SKM-1 treated with dmso at 0.1 percent for 144 hours (cell line): Measurements from ENCODE around the gene KIF5C.

Experiments
- DNase-seq: peaks from one replicate; lab custom pipeline; 2025; ENCODE audit not compliant: unreplicated experiment; lab: John Stamatoyannopoulos, UW

The KIF5C gene

DNA sequence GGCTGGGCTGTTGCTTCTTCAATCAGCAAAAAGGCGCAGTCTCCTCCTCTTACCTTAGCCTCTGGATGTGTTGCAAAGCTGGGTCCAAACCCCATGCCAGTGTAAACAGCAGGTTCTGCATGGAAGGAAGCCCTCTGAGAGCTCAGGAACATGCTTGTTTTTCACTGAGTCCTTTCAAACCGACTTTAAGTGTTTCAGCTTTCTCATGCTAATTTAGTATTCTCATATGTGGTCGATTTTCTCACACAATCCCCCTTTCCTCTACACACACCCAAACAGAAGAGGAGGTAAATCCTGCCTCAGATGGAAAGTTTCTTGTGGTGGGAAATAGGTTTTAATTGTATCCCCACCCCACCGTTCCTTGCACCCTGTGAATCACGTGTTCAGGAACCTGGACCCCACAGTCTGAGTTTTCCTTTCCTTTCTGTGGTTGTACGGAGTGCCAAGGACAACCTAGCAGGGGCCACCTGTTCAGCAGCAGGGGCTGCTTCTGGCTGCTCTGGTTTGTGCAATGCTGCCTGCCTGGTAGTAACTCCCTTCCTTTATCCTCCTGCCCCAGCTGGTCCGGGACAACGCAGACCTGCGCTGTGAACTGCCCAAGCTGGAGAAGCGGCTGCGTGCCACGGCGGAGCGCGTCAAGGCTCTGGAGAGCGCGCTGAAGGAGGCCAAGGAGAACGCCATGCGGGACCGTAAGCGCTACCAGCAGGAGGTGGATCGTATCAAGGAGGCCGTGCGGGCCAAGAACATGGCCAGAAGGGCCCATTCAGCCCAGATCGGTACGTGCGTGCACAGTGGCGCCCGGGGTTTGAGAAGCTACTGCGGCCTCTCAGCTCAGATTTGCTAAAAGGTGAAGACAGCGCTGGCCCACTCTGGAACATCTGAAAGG lies 134.8 kb downstream of the KIF5C start:
- no peak for DNase-seq

DNA sequence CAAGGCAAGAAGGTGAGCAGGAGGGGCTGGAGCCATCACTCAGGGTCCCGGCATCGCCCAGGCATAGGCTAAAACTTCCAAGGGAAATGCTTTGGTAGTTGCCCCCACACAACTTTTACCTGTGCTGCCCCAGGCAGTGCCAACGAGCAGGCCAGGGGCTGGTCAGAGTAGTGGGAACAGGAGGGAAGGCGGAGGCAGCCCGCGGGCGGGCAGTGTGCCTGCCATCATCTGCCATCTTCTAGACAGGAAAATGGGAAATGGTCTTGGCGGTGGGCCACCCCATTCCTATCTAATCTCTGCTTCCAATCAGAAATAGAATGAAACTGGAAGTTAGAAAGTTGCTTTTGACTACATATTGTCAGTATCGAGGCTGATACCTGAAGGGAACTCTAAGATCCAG lies 137.5 kb downstream of the KIF5C start:
- DNase-seq = no peak

DNA sequence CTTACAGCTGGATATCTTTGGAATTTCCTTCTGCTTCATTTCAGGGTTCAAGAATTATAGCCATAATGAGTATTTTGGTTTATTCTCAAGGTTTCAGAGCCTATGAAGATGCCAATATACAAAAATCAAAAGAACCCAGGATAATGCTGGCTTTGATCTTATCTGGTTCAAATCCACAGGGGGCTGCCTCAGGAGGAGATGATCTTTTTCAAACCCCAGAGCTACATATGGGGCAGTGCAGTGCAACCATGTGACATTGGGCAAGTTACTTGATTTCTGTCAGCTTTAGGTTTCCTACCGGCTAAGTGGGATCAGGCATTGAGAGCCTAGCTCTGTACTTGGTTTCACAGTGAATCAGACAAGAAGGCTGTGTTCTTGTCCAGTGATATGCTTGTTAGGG lies 140.5 kb downstream of the KIF5C start:
- DNase-seq = no peak

DNA sequence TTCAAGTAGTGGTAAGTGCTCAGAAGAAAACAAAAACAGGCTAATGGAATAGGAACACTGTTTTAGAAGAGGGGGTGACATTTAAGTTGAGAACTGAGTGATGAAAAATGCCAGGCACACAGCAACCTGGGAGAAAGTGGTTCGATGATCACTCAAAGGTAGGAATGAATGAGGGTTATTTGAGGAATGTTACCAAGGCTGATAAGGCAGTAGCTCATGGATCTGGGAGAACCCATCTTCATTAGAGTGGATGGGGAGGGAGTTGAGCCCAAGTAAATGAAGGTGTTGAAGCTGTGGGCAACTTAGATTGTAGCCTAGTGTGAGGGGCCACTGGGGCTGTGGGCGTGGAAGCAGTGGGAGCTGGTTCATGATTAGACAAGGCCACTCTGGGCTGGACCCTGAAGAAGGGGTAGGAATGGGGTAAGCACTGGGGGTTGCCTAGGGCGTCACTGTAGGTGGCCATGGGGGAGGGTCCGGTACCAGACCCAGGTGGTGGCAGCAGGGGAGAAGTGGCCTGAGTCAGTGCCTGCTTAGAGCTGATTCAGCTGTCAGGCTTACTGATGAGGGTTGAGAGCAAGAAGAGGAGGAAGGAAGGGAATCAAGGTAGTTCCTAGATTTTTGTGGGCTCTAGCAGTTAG lies 141.0 kb downstream of the KIF5C start:
- DNase-seq = no peak

DNA sequence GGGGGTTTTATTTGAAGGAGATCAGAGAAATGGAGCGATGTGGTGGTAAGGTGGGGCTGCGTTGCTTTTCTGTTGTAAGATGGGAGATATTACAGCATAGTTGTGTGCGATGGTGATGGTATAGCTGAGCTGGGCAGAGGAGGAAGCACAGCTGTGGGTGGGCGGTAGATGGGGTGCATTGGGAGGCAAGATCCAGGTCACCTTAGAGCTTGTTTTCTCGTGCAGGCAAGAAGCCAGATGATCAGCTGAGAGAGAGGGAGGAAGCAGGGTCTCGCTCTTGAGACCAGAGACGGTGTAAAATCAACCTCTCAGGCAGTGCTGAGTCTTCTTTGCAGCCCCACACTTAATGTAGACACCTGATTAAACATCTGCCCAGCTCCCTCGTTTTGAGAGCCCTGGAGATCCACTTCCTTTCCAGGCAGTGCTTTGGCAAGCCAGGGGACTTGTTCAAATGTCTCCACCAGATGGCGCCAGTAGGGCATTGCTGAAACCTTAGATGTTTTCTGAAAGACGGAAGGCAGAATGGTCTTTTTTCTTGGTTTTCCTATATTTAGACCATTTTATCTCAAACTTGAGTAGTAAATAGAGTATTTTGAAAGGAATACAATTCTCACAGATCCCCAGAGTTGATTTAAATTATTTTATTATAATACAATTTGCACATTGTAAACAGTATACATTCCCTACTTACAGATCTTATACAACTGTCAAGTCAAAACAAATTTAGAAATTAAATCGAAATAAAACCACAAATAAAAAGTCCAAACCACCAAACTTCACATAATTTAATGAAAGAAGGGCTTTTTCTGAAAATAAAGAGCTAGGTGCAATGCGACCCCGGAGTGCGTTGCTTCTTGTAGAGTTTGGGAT lies 142.3 kb downstream of the KIF5C start:
- peak; percentile 79 for DNase-seq

DNA sequence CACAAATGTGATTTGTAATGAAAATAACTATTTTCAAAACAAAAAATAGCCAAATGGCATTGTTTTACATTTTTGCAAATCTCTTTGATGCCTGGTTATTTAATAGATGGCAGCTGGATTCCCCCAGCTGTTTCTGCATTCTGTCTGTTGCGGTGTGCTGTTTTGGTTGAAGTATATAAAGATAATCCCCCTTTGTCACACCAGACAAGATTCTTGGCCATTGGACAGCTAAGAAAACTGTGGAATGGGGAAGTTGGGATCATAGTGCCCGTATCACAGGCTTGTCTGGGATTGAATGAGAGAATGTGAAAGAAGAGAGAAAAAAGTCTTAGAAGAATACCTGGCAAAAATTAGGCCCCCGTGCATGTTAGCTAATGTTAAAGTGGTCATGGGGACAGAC lies 144.0 kb downstream of the KIF5C start:
- DNase-seq = no peak

DNA sequence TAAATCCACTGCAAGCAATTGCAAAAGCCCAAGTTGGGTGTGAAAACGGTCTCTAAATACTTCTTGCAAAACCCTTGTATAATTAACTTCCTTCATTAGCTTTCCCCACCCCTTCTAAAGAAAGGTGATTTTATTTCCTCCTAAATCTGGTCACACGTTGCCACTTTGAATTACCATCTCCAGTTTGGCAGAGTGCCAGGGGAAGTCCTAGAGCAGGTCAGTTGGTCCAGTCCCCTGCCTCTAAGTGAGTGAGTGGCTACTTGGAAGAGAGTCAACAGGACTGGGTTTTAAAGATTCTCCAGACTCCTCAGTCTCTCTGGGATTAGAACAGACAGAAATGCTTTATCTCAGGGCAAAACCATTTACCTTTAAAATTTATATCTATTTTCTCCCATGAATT lies 144.7 kb downstream of the KIF5C start:
- DNase-seq = peak; percentile 59

DNA sequence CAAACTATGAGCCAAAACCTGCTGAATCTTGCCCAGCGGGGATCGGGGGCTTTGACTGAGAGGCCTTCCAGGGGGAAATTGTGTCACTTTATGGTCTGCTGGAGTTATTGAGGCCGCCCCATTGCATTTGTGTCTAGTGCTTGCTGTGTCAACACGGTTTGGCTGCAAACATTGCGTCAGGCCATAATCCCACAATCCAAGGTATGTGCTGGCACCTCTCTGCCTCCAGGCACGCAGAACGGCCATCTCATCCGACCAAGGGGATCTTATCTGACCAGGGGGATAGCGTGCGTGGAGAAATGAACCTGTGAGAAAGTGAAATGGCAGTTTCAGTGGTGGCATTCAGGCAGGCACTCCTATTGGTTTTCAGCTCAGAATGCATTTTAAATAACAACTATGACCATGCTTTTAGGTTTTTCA lies 145.4 kb downstream of the KIF5C start:
- no peak for DNase-seq

DNA sequence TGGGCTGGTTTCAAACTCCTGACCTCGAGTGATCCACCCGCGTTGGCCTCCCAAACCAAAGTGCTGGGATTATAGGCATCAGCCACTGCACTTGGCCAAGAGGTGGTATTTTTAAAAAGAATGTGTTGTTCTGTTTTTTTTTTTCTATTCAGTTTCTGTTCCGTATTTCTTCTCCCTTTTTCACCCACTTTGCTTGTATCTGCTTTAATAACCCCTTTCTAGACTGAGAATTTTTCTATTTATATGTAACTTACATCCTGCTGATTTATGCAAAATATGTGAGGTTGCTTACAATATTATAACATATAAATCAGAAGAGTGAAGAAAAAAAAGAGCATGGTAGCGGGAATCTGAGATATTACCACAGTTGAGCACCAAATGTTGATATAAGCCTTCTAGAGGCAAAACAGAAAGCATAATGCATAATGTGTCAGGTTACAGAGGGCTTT lies 146.3 kb downstream of the KIF5C start:
- no peak for DNase-seq

DNA sequence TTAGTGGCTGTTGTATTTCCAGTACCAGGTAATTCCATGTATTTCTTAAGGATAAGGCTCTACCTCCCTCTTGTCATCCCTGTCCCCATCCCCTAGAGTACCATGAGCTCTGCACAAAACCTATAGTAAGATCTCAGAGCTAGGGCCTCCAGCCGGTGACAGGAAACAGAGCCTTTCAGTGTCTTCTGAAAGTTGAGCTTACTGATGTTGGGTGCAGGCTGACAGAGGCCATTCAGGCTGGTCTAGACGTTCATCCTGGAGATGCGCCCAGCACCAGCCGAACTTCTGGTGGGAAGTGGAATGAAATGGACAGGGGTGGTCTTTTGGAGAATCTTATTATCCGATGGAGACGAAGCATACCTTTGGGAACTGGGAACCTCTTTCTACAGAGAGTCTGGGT lies 146.7 kb downstream of the KIF5C start:
- no peak for DNase-seq

DNA sequence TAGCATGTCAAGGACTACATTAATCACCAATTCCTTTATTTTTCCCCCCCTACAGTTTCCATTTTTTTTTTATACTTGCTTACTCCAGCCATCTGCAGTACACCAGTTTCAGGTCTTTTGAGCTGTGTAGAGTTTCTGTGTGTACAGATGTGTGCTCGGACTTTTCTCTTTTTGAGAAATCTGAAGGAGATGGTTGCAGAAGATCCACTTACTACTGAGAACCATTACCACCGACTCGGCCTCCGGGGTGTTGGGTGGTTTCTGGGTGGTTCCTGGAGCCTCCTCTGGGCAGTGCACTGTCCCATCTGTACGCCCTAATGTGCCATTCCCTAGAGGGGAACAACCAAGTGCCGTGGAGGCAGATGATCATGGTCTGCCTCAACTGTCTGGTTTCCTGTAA lies 148.1 kb downstream of the KIF5C start:
- no peak for DNase-seq

DNA sequence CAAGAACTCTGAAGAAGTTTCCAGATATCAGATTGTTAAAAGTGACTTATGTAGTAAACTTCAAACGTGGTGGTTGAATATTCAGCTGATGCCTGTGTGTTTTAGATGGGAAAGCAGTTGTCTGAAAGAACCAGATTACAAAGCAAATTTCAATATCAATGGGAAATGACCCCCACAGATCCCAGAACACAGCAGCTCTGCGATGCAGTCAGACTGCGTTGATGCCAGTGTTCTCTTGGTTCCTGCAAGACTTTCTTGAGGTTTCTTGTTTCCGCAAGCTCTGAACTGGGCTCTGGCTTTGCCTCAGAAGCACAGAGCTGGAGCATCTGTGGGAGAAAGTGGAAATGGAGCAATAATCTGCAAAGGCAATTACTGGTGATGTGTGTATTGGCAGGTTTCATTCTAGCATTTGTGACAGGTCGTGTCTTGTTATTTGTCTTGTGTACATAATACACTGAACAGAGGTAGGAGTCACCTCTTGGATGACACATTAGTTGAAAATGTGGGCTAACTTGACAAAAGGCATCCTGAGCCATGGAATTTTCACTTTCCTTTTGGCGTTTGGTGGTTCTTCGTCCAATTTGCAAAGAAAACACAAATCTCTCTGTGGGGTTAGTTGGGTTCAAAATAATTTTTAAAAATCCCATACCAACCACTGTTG lies 152.7 kb downstream of the KIF5C start:
- no peak for DNase-seq

DNA sequence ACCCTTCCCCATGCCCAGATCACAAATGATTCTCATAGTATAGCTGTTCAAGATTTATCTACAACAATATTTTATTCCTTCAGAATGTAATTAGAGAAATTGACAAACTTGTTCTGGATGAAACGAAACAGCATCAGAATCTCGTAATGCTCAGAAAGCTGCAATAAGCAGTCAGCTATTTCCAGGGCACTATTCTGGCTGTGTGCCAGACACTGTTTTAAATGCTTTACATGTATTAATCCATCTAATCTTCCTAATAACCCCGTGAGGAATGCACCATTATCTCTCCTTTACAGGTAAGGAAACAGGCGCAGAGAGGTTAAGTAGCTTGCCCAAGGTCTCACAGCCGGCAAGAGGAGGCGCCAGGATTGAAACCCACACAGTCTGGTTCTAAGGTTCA lies 153.3 kb downstream of the KIF5C start:
- DNase-seq = no peak

DNA sequence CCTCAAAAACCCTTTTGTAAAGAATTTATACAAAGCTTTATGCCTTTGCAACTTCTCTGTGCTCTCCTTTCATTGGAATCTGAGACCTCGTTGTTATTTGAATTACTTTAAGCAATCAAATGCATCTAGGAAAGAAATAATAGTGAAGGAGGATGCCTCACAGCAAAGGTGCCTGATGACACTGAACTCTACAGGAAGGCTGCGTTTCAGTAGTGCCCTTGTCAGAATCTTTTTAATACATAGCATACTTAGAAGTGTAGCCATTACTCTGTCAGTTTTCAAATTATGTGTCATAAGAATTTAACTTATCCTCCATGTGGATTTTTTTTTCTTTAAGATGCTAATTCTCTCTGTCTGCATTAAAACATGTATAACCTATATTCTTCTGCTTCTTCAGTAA lies 153.9 kb downstream of the KIF5C start:
- no peak for DNase-seq

DNA sequence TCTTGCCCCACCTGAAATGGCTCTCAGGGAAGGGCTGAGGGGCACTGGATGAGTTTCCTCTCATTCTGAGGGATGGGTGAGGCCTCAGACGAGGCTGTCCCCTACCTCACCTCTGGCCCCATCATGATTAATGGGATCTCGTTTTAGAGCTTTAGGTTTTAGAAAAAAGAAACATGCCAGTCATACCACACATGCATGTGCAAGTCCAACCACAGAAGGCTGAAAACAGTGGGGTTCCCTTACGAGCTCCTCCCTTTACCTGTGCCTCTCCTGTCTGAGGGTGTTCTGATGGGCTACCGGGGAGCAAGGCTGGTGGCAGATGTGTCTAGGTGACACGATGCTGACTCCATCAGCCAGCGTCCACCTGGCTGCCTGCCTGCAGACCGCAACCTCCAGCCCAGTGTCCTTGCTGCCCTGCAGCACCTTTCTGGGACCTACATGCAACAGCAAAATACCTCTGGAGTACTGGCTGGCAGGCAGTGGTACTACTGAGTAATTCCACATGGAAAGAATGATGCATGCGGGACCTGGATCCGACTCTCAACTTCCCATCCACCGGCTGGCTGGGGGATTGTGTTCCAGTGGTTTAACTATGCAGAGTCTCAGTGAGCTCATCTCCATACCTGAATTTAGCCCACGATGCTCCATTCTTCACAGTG lies 154.4 kb downstream of the KIF5C start:
- DNase-seq = no peak

DNA sequence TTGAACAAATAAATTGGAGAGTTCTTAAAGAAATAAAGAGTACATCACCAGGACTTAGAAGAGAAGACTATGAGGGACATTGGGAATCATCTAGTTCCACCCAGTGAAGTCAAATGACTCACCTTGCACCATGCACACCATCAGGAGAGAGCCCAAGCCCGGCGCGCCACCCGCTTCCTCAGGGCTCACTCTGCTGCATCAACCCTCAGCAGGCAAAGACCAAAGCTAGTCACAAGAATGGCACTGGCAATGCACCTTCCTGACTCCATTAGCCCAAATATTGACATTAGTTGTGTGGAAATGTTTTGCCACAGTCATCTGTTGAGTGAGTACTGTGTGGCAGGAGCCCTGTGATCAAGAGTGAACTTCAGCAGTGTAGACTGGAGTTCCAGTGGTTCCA lies 156.4 kb downstream of the KIF5C start:
- DNase-seq = no peak

DNA sequence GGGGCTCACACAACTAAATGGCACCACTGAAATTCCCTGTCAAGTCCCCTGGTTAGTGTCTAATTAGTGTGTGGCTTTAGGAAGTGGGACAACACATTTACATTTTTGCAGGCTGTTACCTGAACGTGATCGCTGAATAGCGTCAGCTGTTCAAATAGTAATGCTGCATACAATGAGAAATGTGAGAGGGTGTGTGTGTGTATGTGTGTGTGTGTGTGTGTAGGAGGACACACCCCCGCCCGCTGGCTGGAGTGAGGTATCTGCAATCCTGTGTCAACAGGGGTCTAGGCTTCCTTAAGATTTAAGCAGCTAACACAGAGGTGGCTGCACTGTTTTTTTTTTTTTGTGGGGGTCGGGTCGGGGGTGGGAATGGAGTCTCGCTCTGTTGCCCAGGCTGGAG lies 158.7 kb downstream of the KIF5C start:
- DNase-seq = no peak

DNA sequence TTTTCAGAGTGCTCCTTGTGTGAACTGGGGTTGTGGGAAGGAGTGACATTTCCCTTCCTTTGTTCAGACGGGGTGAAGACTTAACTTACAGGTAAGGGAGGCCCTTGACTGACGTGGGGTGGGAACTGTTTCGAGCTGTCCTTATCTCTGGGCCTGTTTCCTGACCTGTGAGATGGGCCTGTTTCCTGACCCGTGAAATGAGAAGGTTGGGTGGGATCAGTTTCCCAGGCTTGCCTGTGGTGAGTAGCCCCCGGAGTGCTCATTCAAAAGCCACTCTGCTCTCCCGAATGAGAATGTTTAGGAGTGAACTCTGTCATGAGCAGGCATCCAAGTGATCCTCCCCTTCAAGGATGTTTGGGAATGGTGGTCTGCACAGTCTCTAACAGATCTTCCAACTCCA lies 159.4 kb downstream of the KIF5C start:
- no peak for DNase-seq

DNA sequence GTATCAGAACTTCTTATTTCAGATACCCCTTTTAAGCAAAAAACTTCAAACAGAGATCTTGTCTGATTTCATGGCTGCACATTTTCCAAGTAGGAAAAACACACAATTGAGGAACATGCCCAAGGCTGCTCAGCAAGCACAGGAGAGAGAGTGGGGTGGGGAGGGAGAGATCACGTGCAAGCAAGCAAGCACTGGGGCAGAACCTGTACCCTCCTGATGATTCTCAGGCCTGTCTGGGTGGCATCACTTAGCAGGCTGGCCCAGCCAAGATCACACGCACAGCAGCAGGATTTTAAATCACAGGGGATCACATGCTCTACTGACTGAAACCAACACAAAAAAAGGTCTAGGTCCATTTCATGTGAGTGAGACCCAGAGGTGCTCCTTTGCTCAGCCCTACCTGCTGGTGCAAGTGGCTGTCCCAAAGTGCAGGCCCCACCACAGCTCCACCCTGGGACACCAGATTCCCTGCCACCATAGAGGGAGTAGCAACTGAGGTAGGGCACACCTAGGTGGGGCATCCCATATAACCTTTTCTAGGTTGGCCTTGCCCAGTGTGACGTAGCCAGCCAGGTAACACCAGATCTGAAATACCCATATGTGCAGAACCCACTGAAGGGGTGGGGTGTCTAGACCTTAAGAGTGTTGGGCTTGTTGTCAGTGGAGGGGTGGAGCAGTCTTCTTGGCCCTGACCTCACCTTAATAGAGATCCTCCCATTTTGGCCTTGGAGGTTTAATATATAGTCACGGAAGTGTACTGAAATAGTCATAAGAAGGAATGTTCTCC lies 161.7 kb downstream of the KIF5C start:
- DNase-seq = no peak

DNA sequence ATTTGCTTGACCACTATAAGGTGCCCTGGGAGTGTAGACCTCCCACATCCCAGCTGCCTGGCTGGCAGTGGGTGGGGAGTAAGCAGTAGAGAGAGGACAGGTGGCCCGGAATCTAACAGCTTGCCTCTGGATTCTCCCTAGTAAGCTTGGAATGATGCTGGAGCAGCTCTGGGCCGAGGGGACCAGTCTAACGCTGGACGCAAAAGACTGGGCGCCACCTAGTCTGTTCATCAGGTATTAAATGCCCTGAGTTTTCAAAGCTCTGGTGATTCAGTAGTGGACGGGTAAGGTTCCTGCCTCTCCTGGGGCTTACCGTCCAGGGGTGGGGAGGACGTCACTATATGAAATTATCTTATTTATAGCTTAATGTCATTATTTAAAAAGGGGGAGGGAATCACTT lies 162.8 kb downstream of the KIF5C start:
- no peak for DNase-seq
